ENCODE results near the gene RBBP4. TPM values are rescaled to one million over a fixed set of nuclear protein-coding genes. Genes with fewer than 3 reads are reported as not detected.

The RBBP4 gene
- total RNA-seq, 4 donors from 2014 or later = 50.0 to 92.3 (median 53.0) TPM

DNA sequence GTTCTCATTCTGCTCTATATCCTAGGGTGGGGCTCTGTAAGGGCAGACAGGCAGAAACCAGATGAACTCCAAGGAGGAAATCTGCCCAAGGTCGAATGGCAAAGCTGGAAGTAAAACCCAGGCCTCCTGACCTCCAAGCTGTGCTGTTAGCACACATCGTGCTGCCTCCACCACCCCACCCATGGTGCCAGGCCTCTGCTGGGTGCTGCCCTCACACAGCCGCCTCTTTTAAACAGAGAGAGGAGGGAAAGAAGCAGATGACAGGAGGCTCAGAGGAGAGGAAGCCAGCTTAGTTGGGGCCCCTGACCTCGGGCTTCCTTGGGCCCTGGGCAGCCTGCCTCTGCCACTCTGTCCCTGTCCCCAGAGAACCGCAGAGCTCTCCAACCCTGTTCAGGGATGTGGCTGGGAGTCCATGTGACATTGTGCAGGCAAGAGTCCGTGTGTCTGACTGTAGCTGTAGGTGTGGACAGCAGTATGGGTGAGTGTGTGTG, 50.5 kb downstream of the RBBP4 start:
- ATAC-seq (peak; percentile 38 to 41), DNase-seq (peak; percentile 69 to 84)
- Histone ChIP-seq H3K4me1 (peaks cover 41 to 56% of the 10 kb centered on the region in 2 donors), H3K9me3 (no peaks in the 10 kb centered on the region), H3K36me3 (peaks cover 0 to 11% of the 10 kb centered on the region in 2 donors), H3K4me3 (peak overlapping the region; percentile 62 to 90 (median 80)), H3K27me3 (no peaks in the 10 kb centered on the region), H3K27ac (peak overlapping the region; percentile 98 to 100 (median 99))
- no peak for TF ChIP-seq CTCF (IDR thresholded peaks at IDR 0.05 in 4 of 5, conservative IDR thresholded peaks at IDR 0.05 in 1 of 5)
- TF ChIP-seq POLR2A (IDR thresholded peaks at IDR 0.05) = peak; percentile 42 to 65
- in situ Hi-C loops (cut with MboI; ENCODE audit: low sequenced_read_pairs in 4 of 4) (no loop called here), intact Hi-C loops (cut with DNase I; ENCODE audit: low total_unique reads) (loop anchor here (5.0 to 10.0 kb wide), 3 partner anchors 116 to 383 kb away; partner anchors contain the start of genes AZIN2, S100PBP and YARS1)

DNA sequence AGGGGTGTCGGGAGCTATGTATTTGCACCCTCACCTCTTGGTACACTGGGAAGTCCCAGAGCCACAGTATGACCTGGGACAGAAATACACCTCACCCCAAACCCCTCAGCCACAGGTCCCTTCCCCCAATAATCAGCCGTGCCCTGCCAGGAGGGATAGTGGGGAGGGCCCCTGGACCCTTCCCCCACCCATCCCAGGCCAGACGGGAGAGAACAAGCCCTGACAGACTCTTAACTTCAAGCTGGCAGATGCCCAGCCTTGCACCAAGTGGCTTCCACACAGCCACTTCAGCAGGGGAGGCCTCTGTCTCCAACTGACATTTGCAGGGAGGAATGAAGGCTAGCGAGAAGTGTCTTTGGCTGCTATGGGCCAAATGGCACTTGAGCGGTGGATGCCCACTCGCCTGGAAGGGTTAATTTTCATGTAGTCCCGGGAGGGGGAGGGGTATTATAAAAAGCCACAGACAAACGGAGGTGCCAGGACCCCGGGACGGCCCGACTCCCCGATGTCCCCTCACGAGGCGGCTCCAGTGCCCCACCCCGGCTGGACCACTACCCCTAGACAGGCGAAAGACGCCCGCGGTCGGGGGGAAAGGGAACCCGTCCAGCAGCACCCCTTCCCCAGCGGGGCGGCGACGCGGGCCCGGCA, 51.1 kb downstream of the RBBP4 start:
- H3K27ac ChIP-seq = peak overlapping the region; percentile 98 to 100 (median 99)
- TF ChIP-seq POLR2A (IDR thresholded peaks at IDR 0.05) = no peak
- TF ChIP-seq CTCF (IDR thresholded peaks at IDR 0.05 in 4 of 5, conservative IDR thresholded peaks at IDR 0.05 in 1 of 5) = no peak
- H3K27me3 ChIP-seq = no peaks in the 10 kb centered on the region
- in situ Hi-C loops (cut with MboI; ENCODE audit: low sequenced_read_pairs in 4 of 4) = no loop called here
- peak overlapping the region; percentile 62 to 90 (median 80) for H3K4me3 ChIP-seq
- H3K4me1 ChIP-seq = peaks cover 41 to 56% of the 10 kb centered on the region in 2 donors
- no peaks in the 10 kb centered on the region for H3K9me3 ChIP-seq
- H3K36me3 ChIP-seq = peaks cover 0 to 5% of the 10 kb centered on the region in 2 donors
- DNase-seq (peak; percentile 22 to 66), ATAC-seq (peak; percentile 17 to 20)
- intact Hi-C loops (cut with DNase I; ENCODE audit: low total_unique reads) = loop anchor here (5.0 to 10.0 kb wide), 3 partner anchors 115 to 383 kb away; partner anchors contain the start of genes AZIN2, S100PBP and YARS1

DNA sequence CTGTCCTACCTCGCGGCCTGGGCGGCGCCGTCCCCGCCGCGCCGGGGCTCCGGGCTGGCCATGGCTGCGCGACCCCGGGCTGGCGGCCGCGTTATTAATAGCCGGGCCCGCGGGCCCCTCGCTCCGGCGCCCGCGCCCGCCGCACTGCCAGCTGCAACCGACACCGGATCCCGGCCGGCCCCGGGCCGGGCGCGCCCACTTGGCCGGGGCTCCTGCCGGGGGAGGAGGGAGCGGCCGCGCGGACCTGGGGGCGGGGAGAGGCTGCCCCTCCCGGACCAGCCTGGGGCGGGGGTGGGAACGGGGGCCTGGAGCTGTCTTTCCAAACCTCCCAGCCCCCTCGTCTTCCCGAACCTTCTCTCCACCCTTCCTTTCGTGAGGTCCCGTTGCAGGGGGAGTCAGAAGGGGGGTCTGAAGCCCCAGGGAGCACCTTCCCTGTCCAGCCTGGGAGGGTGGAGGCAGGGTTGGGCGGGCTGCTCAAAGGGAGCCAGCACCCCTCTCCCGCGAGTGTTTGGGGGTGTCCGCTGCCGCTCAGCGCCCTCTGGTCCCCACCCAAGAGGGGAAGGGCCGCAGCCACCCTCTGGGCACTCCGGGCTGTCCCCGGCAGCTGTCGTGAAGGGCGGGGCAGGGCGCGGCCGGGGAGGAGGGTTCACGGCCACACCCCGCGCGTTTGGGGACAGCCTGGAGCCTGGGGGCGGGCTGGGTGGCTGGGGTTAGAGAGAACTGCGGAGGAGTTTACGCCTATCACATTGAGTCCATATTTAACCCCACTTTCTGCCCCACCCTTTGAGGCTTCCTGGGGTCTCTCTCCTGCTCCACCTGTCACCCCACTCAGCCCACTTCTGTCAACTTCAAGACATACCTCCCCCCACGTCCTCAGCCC, 51.8 kb downstream of the RBBP4 start, which contains the start of gene SYNC:
Gene SYNC, minus strand, starts transcription at position 172 of the 880 bp plus-strand sequence. Its CDS starts 110 bp downstream, at position 62.
- DNase-seq = peak; percentile 86 to 94
- no peaks in the 10 kb centered on the region for H3K9me3 ChIP-seq
- peaks cover 41 to 56% of the 10 kb centered on the region in 2 donors for H3K4me1 ChIP-seq
- H3K4me3 ChIP-seq = peak within 1 kb of the TSS; percentile 74 to 90 (median 80)
- in situ Hi-C loops (cut with MboI; ENCODE audit: low sequenced_read_pairs in 4 of 4) = no loop called here
- H3K36me3 ChIP-seq = no peaks in the 10 kb centered on the region
- no peaks in the 10 kb centered on the region for H3K27me3 ChIP-seq
- intact Hi-C loops (cut with DNase I; ENCODE audit: low total_unique reads) = loop anchor here (1.0 to 10.0 kb wide), 4 partner anchors 53 to 382 kb away; partner anchors contain the start of genes AZIN2, S100PBP, YARS1 and ZBTB8OS
- TF ChIP-seq CTCF (IDR thresholded peaks at IDR 0.05 in 4 of 5, conservative IDR thresholded peaks at IDR 0.05 in 1 of 5) (no peak), POLR2A (IDR thresholded peaks at IDR 0.05) (peak; percentile 83 to 84)
- ATAC-seq = peak; percentile 53 to 67
- H3K27ac ChIP-seq = peak within 1 kb of the TSS; percentile 98 to 100 (median 99)

DNA sequence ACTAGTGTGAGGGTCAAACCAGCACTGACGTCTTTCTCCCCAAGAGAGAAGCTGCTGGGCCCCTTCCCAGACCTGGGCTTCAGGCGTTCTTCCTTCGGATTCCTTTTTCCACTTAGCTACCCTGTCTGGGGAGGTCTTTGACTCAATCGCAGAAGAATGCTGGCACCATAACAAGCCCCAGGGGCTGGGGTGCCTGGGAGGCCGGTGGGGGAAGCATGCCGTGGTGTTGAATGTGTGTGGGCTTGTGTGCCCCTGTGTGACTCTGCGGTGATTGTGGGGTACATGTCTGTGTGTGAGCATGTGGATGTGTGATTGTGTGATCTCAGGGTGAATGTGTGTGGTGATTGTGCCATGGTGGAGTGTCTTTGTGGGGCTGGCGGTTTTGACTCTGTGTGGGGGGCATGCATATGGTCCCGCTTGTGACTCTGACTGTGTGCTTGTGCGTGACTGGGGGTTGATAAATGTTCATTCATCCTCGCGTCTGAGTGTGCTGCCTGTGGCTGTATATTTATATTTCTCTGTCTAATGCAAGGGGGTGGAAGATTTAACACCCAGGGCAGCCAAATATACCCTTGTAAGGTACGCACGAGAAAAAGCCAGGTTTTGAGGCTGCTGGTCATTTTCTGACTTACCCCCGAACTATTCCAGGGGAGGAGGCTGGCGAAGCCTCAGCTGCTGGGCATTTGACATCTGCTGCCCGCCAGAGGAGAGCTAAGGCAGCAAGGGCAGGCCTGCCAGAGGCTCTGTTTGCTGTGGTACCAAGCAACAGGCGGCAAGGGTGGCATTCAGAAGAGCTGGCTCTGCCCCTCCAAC, 52.7 kb downstream of the RBBP4 start:
- in situ Hi-C loops (cut with MboI; ENCODE audit: low sequenced_read_pairs in 4 of 4) = no loop called here
- peak; percentile 19 to 30 for ATAC-seq
- H3K27ac ChIP-seq = peak overlapping the region; percentile 98 to 100 (median 99)
- TF ChIP-seq POLR2A (IDR thresholded peaks at IDR 0.05) (no peak), CTCF (IDR thresholded peaks at IDR 0.05 in 4 of 5, conservative IDR thresholded peaks at IDR 0.05 in 1 of 5) (no peak)
- no peaks in the 10 kb centered on the region for H3K36me3 ChIP-seq
- peak; percentile 32 to 81 for DNase-seq
- H3K9me3 ChIP-seq = no peaks in the 10 kb centered on the region
- peaks cover 37 to 54% of the 10 kb centered on the region in 2 donors for H3K4me1 ChIP-seq
- H3K4me3 ChIP-seq = peak overlapping the region; percentile 74 to 90 (median 80)
- H3K27me3 ChIP-seq = no peaks in the 10 kb centered on the region
- intact Hi-C loops (cut with DNase I; ENCODE audit: low total_unique reads) = loop anchor here (1.0 to 10.0 kb wide), 4 partner anchors 53 to 381 kb away; partner anchors contain the start of genes AZIN2, S100PBP, YARS1 and ZBTB8OS

Measured in gastrocnemius medialis (tissue), 4 donors.